ENCODE results near the gene EXOC3. TPM values are rescaled to one million over a fixed set of nuclear protein-coding genes. Genes with fewer than 3 reads are reported as not detected.

The EXOC3 gene
- total RNA-seq, 1 donor from 2014 or later: 49.1 TPM

- DNase-seq (no peak), ATAC-seq (no peak)
- intact Hi-C loops (cut with micrococcal nuclease): no loop called here
These were observed 8.8 kb downstream of the EXOC3 start for GRCh38 chr5:451587-452458.

DNA sequence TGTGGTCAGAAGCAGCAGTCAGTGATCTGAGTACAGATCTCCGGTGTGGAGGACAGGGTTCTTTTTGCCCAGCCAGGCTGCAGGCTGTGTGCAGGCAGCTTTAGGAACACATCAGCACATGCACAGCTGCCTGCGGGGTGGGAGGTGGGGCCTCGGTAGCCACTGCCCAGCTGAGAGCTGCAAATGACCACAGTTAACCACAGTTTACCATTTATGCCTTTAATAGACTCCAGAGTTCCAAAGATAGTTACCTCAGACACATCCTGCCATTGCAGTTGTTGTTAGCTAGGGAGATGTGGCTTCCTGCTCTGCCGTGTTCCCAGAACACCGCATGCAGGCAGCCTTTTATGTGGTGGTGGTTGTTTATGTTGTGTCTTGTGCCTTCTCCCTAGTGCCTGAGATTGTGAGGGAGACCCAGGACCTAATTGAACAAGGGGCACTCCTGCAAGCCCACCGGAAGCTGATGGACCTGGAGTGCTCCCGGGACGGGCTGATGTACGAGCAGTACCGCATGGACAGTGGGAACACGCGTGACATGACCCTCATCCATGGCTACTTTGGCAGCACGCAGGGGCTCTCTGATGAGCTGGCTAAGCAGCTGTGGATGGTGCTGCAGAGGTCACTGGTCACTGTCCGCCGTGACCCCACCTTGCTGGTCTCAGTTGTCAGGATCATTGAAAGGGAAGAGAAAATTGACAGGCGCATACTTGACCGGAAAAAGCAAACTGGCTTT, 10.2 kb downstream of the EXOC3 start:
- ATAC-seq (no peak), DNase-seq (peak; percentile 19)
- intact Hi-C loops (cut with micrococcal nuclease): no loop called here

GRCh38 chr5:453725-454481, 10.9 kb downstream of the EXOC3 start:
- ATAC-seq: no peak
- intact Hi-C loops (cut with micrococcal nuclease): no loop called here
- DNase-seq: peak; percentile 13

DNA sequence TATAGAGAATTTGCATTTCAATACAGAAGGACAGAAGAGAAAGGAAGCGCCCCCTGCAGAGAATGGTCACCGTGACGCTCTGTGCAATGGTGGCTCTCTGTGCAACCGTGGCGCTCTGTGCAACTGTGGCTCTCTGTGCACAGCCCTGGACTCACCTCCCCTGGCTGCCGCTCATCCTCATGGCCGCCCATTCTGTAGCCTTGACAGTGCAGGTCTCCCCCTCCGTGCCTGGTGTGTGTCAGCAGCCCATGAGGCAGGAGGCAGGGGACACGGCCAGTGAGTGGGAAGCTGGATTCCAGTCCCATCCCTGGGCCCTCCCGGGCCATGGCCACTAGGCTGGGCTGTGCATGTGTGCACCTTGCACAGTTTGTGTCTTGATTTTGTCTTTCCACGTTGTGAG, 12.0 kb downstream of the EXOC3 start:
- ATAC-seq: no peak
- intact Hi-C loops (cut with micrococcal nuclease): no loop called here
- DNase-seq: no peak

DNA sequence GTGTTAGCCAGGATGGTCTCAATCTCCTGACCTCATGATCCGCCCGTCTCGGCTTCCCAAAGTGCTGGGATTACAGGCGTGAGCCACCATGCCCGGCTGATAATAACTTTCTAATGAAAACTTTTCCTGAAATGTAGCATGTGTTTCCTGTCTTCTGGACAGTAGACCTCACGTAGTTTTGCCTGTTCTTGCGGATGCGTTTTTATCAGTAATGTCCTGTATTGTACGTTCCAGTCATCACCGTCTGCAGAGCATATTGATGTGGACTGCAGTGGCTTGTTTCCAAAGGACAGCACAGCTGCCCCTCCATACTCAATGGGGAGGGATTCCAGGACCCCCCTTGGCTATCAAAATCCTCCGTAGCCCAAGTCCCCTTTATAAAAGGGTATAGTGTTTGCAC, 12.8 kb downstream of the EXOC3 start:
- ATAC-seq: no peak
- intact Hi-C loops (cut with micrococcal nuclease): no loop called here
- no peak for DNase-seq

- DNase-seq (peak; percentile 20), ATAC-seq (no peak)
- intact Hi-C loops (cut with micrococcal nuclease): no loop called here
These were observed 13.6 kb downstream of the EXOC3 start for GRCh38 chr5:456351-457194.

- DNase-seq (peak; percentile 21), ATAC-seq (no peak)
- intact Hi-C loops (cut with micrococcal nuclease): no loop called here
These were observed 14.4 kb downstream of the EXOC3 start for GRCh38 chr5:457195-457961.

GRCh38 chr5:458547-459353, 15.8 kb downstream of the EXOC3 start:
- ATAC-seq (peak; percentile 18), DNase-seq (peak; percentile 25)
- intact Hi-C loops (cut with micrococcal nuclease): no loop called here

- intact Hi-C loops (cut with micrococcal nuclease): no loop called here
- DNase-seq (no peak), ATAC-seq (no peak)
These were observed 16.7 kb downstream of the EXOC3 start for GRCh38 chr5:459562-460272.

- intact Hi-C loops (cut with micrococcal nuclease): no loop called here
- ATAC-seq: no peak
These were observed 17.3 kb downstream of the EXOC3 start for GRCh38 chr5:460273-460625.

GRCh38 chr5:462051-462481, 19.1 kb downstream of the EXOC3 start:
- ATAC-seq (no peak), DNase-seq (peak; percentile 20)
- intact Hi-C loops (cut with micrococcal nuclease): no loop called here

More at GRCh38 chr5:460273-460625, 17.3 kb downstream of the EXOC3 start:
- peak; percentile 16 for DNase-seq

- DNase-seq: no peak
- intact Hi-C loops (cut with micrococcal nuclease): no loop called here
- no peak for ATAC-seq
These were observed 20.3 kb downstream of the EXOC3 start for GRCh38 chr5:463301-463700.

DNA sequence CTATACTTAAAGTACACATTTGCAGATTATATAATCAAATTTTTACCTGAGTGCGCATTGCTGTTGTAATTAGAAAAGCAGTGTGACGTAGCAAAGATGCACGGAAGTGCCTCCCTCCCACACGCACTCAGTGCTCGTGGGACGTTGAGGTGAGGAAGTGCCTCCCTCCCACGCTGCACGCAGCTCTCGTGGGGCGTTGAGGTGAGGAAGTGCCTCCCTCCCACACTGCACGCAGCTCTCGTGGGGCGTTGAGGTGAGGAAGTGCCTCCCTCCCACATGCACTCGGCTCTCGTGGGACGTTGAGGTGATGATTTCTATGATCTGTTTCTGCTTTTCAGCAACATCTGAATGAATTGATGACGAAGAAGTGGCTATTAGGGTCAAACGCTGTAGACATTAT, 21.0 kb downstream of the EXOC3 start:
- peak; percentile 20 for DNase-seq
- intact Hi-C loops (cut with micrococcal nuclease): no loop called here
- no peak for ATAC-seq

DNA sequence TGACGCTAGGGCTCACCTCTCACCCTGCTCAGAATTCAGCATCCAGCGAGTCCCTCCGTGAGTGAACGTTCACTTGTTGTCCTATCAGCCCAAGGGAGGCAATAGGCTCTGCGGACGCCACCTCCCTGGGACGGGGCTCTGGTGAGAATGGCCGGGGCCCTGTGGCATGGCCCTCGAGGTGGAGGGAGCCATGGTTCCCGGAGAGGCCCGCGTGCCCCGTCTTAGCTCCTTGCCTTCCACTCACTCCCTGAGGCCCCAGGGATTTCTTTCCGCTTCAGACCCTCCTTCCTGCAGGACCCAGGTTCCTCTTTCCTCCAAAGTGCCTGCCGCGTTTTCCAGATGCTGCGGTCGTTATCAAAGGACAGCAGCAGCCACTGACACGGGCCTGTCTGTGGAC, 21.5 kb downstream of the EXOC3 start:
- intact Hi-C loops (cut with micrococcal nuclease): no loop called here
- DNase-seq (peak; percentile 27), ATAC-seq (no peak)

DNA sequence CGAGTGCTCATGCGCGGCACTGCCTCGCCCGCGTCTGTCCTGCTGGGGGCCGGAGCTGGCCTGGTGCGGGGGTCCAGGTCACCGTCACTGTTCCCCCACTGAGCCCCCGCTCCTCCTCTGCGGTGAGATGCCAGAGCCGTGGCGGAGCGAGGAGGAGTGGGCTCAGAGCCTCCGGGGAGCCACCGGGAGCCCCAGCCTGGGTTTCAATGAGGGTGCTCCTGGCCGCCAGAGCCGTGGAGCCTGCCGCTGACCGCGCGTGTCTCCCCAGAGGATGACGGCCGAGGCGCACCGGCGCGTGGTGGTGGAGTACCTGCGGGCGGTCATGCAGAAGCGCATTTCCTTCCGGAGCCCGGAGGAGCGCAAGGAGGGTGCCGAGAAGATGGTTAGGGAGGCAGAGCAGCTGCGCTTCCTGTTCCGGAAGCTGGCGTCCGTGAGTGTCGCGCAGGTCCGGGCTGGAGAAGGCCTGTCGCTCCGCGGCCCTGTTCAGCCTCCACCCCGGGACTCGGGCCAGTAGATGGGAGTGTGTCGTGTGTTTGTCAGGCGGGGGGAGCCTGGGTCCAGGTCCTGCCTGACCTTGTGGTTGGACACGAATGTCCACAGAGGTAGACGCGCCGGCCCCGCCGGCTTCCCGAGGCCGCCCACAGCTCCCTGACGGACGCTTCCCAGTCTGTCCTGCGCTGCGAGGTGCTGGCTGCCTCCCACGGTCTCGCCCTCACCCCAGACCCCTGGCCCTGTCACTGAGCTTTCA, 22.0 kb downstream of the EXOC3 start:
- intact Hi-C loops (cut with micrococcal nuclease): no loop called here
- ATAC-seq (peak; percentile 7), DNase-seq (peak; percentile 34)

Measured in left ventricle myocardium superior (tissue), 1 donor.